BJ (cell line): ENCODE data around the gene ATRAID. TPM values are rescaled to one million over a fixed set of nuclear protein-coding genes. Genes with fewer than 3 reads are reported as not detected.

Experiments used
- CTCF ChIA-PET: fragments of 350-600 bp; formaldehyde crosslinking; extraction: SDS; loops from one replicate; lab custom pipeline; 2021; ENCODE audit warnings: antibody characterized with exemption, inconsistent platforms; lab: Yijun Ruan, JAX
- POLR2A ChIA-PET: fragments of 300-600 bp; sonication (Branson Sonifier 250); formaldehyde crosslinking; extraction: SDS; loops from one replicate; lab custom pipeline; 2021; ENCODE audit warnings: antibody characterized with exemption; lab: Charles Lee
- DNase-seq: peaks from one replicate; pipeline ENCODE4 v3.0.0-alpha.2; 2011; ENCODE audit warnings: low read depth
- H3K27me3 ChIP-seq: 2 replicates; pipeline ENCODE4 v1.6.0; 2011; ENCODE audit warnings: low read length; ENCODE audit not compliant: control insufficient read depth, insufficient read depth
- H3K36me3 ChIP-seq: 2 replicates; pipeline ENCODE4 v1.5.1; 2011; ENCODE audit warnings: low read length; ENCODE audit not compliant: control insufficient read depth, insufficient read depth
- H3K4me3 ChIP-seq: 2 replicates; pipeline ENCODE4 v1.5.1; 2011; ENCODE audit warnings: low read depth, mild to moderate bottlenecking, control low read depth, low read length
- CTCF ChIP-seq: IDR thresholded peaks from 2 replicates; pipeline ENCODE4 v1.5.1; 2011; ENCODE audit warnings: low read depth, mild to moderate bottlenecking, control low read depth, inconsistent platforms, low read length, moderate library complexity; ENCODE audit not compliant: insufficient read depth
- polyA plus RNA-seq: library from polyadenylated mRNA; depleted of rRNA; stranded (reverse); fragments of >200 nt; gene quantifications from 2 replicates; pipeline ENCODE4 v1.2.3, GENCODE V29; 2011

Gene ATRAID
- polyA plus RNA-seq, 1 experiment = 217 TPM

GRCh38 chr2:27217173-27218121 lies 5.6 kb downstream of the ATRAID start, which contains the start of gene CAD:
Gene CAD, plus strand, starts transcription at chr2:27217369. Its CDS starts 183 bp downstream, at chr2:27217552.
- peaks cover 8% of the 10 kb centered on the region for H3K36me3 ChIP-seq
- POLR2A ChIA-PET = no interaction called here
- CTCF ChIA-PET = interaction anchor here (1.0 to 1.4 kb wide), 4 partner anchors 10 to 62 kb away, joined by 3 read pairs; no protein-coding TSS in a partner anchor
- no peak for TF ChIP-seq CTCF
- H3K27me3 ChIP-seq = no peaks in the 10 kb centered on the region
- DNase-seq = no peak
- peak within 1 kb of the TSS; percentile 71 for H3K4me3 ChIP-seq

- peaks cover 16% of the 10 kb centered on the region for H3K36me3 ChIP-seq
- POLR2A ChIA-PET = no interaction called here
- TF ChIP-seq CTCF = no peak
- H3K4me3 ChIP-seq = no peak overlapping the region
- CTCF ChIA-PET = interaction anchor here (1.0 kb wide), 1 partner anchor 61 kb away, joined by 3 read pairs; no protein-coding TSS in a partner anchor
- no peak for DNase-seq
- no peaks in the 10 kb centered on the region for H3K27me3 ChIP-seq
Observed at GRCh38 chr2:27218614-27219013, 6.8 kb downstream of the ATRAID start.

GRCh38 chr2:27219091-27219490 lies 7.2 kb downstream of the ATRAID start:
- ChIA-PET CTCF (interaction anchor here (1.2 to 1.3 kb wide), 2 partner anchors 12 to 61 kb away, joined by 3 to 4 read pairs; no protein-coding TSS in a partner anchor), POLR2A (no interaction called here)
- no peaks in the 10 kb centered on the region for H3K27me3 ChIP-seq
- H3K36me3 ChIP-seq = peaks cover 21% of the 10 kb centered on the region
- TF ChIP-seq CTCF = no peak
- no peak for DNase-seq
- no peak overlapping the region for H3K4me3 ChIP-seq

- Histone ChIP-seq H3K27me3 (no peaks in the 10 kb centered on the region), H3K36me3 (peaks cover 27% of the 10 kb centered on the region), H3K4me3 (no peak overlapping the region)
- TF ChIP-seq CTCF = no peak
- CTCF ChIA-PET = interaction anchor here (0.7 to 1.3 kb wide), 3 partner anchors 11 to 83 kb away, joined by 3 to 4 read pairs (median 3); no protein-coding TSS in a partner anchor
- POLR2A ChIA-PET = no interaction called here
- no peak for DNase-seq
Observed at GRCh38 chr2:27220091-27220490, 8.2 kb downstream of the ATRAID start.

GRCh38 chr2:27221166-27221565 lies 9.3 kb downstream of the ATRAID start:
- Histone ChIP-seq H3K4me3 (no peak overlapping the region), H3K27me3 (no peaks in the 10 kb centered on the region), H3K36me3 (peaks cover 33% of the 10 kb centered on the region)
- ChIA-PET CTCF (interaction anchor here (1.0 kb wide), 1 partner anchor 12 kb away, joined by 3 read pairs; no protein-coding TSS in a partner anchor), POLR2A (no interaction called here)
- TF ChIP-seq CTCF = no peak
- DNase-seq = no peak
